Effector memory CD8-positive, alpha-beta T cell (primary cell): ENCODE results near the gene LITAFD.
A peak's percentile ranks its signal among the peaks of the same experiment; 100 is the strongest.

ENCODE experiments used
- ATAC-seq: fragments of 150-1000 bp; cut with Tn5 transposase; replicated peaks from 2 replicates; pipeline ENCODE4 v1.10.0; 2021; ENCODE audit warnings: mild to moderate bottlenecking, moderate library complexity
- DNase-seq, 3 experiments: peaks; one replicate each; pipeline ENCODE4 v3.0.0; 2021
- H3K27ac Mint-ChIP-seq, 2 donors: one replicate each; pipeline ENCODE4 v1.8.0; 2022; ENCODE audit warnings: mild to moderate bottlenecking in 2 of 2, mixed read lengths in 2 of 2, moderate library complexity in 2 of 2
- H3K27me3 Mint-ChIP-seq, 2 donors: one replicate each; pipeline ENCODE4 v1.8.0; 2022; ENCODE audit warnings: mixed read lengths in 2 of 2
- H3K36me3 Mint-ChIP-seq: one replicate; pipeline ENCODE4 v1.8.0; 2022; ENCODE audit warnings: mild to moderate bottlenecking, moderate library complexity, mixed read lengths; ENCODE audit not compliant: insufficient read depth
- H3K4me1 Mint-ChIP-seq, 2 donors: one replicate each; pipeline ENCODE4 v1.8.0; 2022; ENCODE audit warnings: low read depth in 2 of 2, mixed read lengths in 2 of 2
- H3K4me3 Mint-ChIP-seq, 2 donors: one replicate each; pipeline ENCODE4 v1.8.0; 2022; ENCODE audit warnings: mild to moderate bottlenecking in 2 of 2, mixed read lengths in 2 of 2, moderate library complexity in 2 of 2
- H3K9me3 Mint-ChIP-seq, 2 donors: one replicate each; pipeline ENCODE4 v1.8.0; 2022; ENCODE audit warnings: mixed read lengths in 2 of 2

Gene LITAFD

GRCh38 chr16:8919089-8919933, 37.2 kb downstream of the LITAFD start:
- ATAC-seq (no peak), DNase-seq (no peak)
- peaks cover 20 to 35% of the 10 kb centered on the region in 2 donors for H3K4me1 Mint-ChIP-seq
- peaks cover 86% of the 10 kb centered on the region for H3K36me3 Mint-ChIP-seq
- H3K27me3 Mint-ChIP-seq = no peaks in the 10 kb centered on the region
- H3K4me3 Mint-ChIP-seq = no peak overlapping the region
- H3K9me3 Mint-ChIP-seq = no peaks in the 10 kb centered on the region
- H3K27ac Mint-ChIP-seq = peak overlapping the region in 1 of 2 donors; percentile 89

GRCh38 chr16:8919934-8920462, 37.8 kb downstream of the LITAFD start:
- ATAC-seq (no peak), DNase-seq (no peak)
- peak overlapping the region in 1 of 2 donors; percentile 89 for H3K27ac Mint-ChIP-seq
- H3K27me3 Mint-ChIP-seq = no peaks in the 10 kb centered on the region
- peaks cover 86% of the 10 kb centered on the region for H3K36me3 Mint-ChIP-seq
- no peaks in the 10 kb centered on the region for H3K9me3 Mint-ChIP-seq
- H3K4me3 Mint-ChIP-seq = no peak overlapping the region
- peaks cover 18 to 36% of the 10 kb centered on the region in 2 donors for H3K4me1 Mint-ChIP-seq

GRCh38 chr16:8920645-8921346, 38.6 kb downstream of the LITAFD start:
- H3K4me3 Mint-ChIP-seq = no peak overlapping the region
- no peak for ATAC-seq
- H3K9me3 Mint-ChIP-seq = no peaks in the 10 kb centered on the region
- DNase-seq = no peak
- no peak overlapping the region for H3K27ac Mint-ChIP-seq
- peaks cover 21 to 40% of the 10 kb centered on the region in 2 donors for H3K4me1 Mint-ChIP-seq
- no peaks in the 10 kb centered on the region for H3K27me3 Mint-ChIP-seq
- peaks cover 86% of the 10 kb centered on the region for H3K36me3 Mint-ChIP-seq

GRCh38 chr16:8921347-8921984, 39.3 kb downstream of the LITAFD start:
- peaks cover 21 to 38% of the 10 kb centered on the region in 2 donors for H3K4me1 Mint-ChIP-seq
- H3K4me3 Mint-ChIP-seq = no peak overlapping the region
- no peak for DNase-seq
- no peak for ATAC-seq
- peaks cover 86% of the 10 kb centered on the region for H3K36me3 Mint-ChIP-seq
- H3K27me3 Mint-ChIP-seq = no peaks in the 10 kb centered on the region
- no peaks in the 10 kb centered on the region for H3K9me3 Mint-ChIP-seq
- no peak overlapping the region for H3K27ac Mint-ChIP-seq

GRCh38 chr16:8923199-8923598, 41.0 kb downstream of the LITAFD start:
- H3K36me3 Mint-ChIP-seq = peaks cover 83% of the 10 kb centered on the region
- DNase-seq (no peak), ATAC-seq (no peak)
- H3K27ac Mint-ChIP-seq = peak overlapping the region; percentile 59 to 92
- H3K9me3 Mint-ChIP-seq = no peaks in the 10 kb centered on the region
- no peaks in the 10 kb centered on the region for H3K27me3 Mint-ChIP-seq
- no peak overlapping the region for H3K4me3 Mint-ChIP-seq
- H3K4me1 Mint-ChIP-seq = peaks cover 27 to 36% of the 10 kb centered on the region in 2 donors

- Mint-ChIP-seq H3K4me3 (no peak overlapping the region), H3K36me3 (peaks cover 81% of the 10 kb centered on the region), H3K9me3 (no peaks in the 10 kb centered on the region), H3K27me3 (no peaks in the 10 kb centered on the region), H3K4me1 (peaks cover 31 to 45% of the 10 kb centered on the region in 2 donors), H3K27ac (peak overlapping the region; percentile 59 to 92)
- DNase-seq (no peak), ATAC-seq (no peak)
Measured at GRCh38 chr16:8924214-8924613, 42.1 kb downstream of the LITAFD start.

GRCh38 chr16:8925455-8925854, 43.3 kb downstream of the LITAFD start:
- H3K27me3 Mint-ChIP-seq = no peaks in the 10 kb centered on the region
- ATAC-seq (no peak), DNase-seq (no peak)
- H3K4me3 Mint-ChIP-seq = no peak overlapping the region
- peaks cover 30 to 46% of the 10 kb centered on the region in 2 donors for H3K4me1 Mint-ChIP-seq
- peaks cover 75% of the 10 kb centered on the region for H3K36me3 Mint-ChIP-seq
- no peak overlapping the region for H3K27ac Mint-ChIP-seq
- no peaks in the 10 kb centered on the region for H3K9me3 Mint-ChIP-seq

GRCh38 chr16:8926827-8927226, 44.7 kb downstream of the LITAFD start:
- Mint-ChIP-seq H3K36me3 (peaks cover 68% of the 10 kb centered on the region), H3K27me3 (no peaks in the 10 kb centered on the region), H3K9me3 (no peaks in the 10 kb centered on the region), H3K4me1 (peaks cover 33 to 56% of the 10 kb centered on the region in 2 donors), H3K27ac (no peak overlapping the region), H3K4me3 (no peak overlapping the region)
- DNase-seq = no peak
- ATAC-seq = no peak

GRCh38 chr16:8928467-8928957, 46.4 kb downstream of the LITAFD start:
- Mint-ChIP-seq H3K27ac (no peak overlapping the region), H3K4me3 (no peak overlapping the region), H3K27me3 (no peaks in the 10 kb centered on the region), H3K4me1 (peaks cover 36 to 63% of the 10 kb centered on the region in 2 donors), H3K36me3 (peaks cover 63% of the 10 kb centered on the region), H3K9me3 (no peaks in the 10 kb centered on the region)
- ATAC-seq (no peak), DNase-seq (no peak)

GRCh38 chr16:8929086-8929748, 47.1 kb downstream of the LITAFD start:
- peak overlapping the region in 1 of 2 donors; percentile 35 for H3K27ac Mint-ChIP-seq
- no peak overlapping the region for H3K4me3 Mint-ChIP-seq
- DNase-seq = no peak
- ATAC-seq = no peak
- peaks cover 37 to 65% of the 10 kb centered on the region in 2 donors for H3K4me1 Mint-ChIP-seq
- peaks cover 60% of the 10 kb centered on the region for H3K36me3 Mint-ChIP-seq
- no peaks in the 10 kb centered on the region for H3K9me3 Mint-ChIP-seq
- no peaks in the 10 kb centered on the region for H3K27me3 Mint-ChIP-seq

- Mint-ChIP-seq H3K27me3 (no peaks in the 10 kb centered on the region), H3K4me1 (peaks cover 43 to 68% of the 10 kb centered on the region in 2 donors), H3K4me3 (no peak overlapping the region), H3K27ac (peak overlapping the region in 1 of 2 donors; percentile 73), H3K9me3 (no peaks in the 10 kb centered on the region), H3K36me3 (peaks cover 50% of the 10 kb centered on the region)
- peak; percentile 49 to 54 (median 51) for DNase-seq
- no peak for ATAC-seq
Measured at GRCh38 chr16:8931859-8932258, 49.7 kb downstream of the LITAFD start.

GRCh38 chr16:8934601-8935000, 52.5 kb downstream of the LITAFD start:
- Mint-ChIP-seq H3K27ac (no peak overlapping the region), H3K9me3 (no peaks in the 10 kb centered on the region), H3K27me3 (no peaks in the 10 kb centered on the region), H3K4me1 (peaks cover 55 to 72% of the 10 kb centered on the region in 2 donors), H3K36me3 (peaks cover 43% of the 10 kb centered on the region), H3K4me3 (no peak overlapping the region)
- ATAC-seq (no peak), DNase-seq (no peak)
